ENCODE measurements around the gene INTS6. TPM values are rescaled to one million over a fixed set of nuclear protein-coding genes. Genes with fewer than 3 reads are reported as not detected.

The INTS6 gene
- total RNA-seq, 2 donors from 2014 or later, result 40.0 to 53.1 TPM

- DNase-seq, result no peak
- Histone ChIP-seq H3K36me3 (replicated peaks in 1 of 2; ENCODE audit: insufficient read depth in 1 of 2, low read depth in 2 of 2) (peaks cover 0 to 24% of the 10 kb centered on the region in 2 donors), H3K27me3 (no peaks in the 10 kb centered on the region), H3K27ac (no peak overlapping the region), H3K9me3 (no peaks in the 10 kb centered on the region), H3K4me1 (no peaks in the 10 kb centered on the region), H3K4me3 (no peak overlapping the region)
- peak; percentile 30 for ATAC-seq
- TF ChIP-seq, protein P1, sequence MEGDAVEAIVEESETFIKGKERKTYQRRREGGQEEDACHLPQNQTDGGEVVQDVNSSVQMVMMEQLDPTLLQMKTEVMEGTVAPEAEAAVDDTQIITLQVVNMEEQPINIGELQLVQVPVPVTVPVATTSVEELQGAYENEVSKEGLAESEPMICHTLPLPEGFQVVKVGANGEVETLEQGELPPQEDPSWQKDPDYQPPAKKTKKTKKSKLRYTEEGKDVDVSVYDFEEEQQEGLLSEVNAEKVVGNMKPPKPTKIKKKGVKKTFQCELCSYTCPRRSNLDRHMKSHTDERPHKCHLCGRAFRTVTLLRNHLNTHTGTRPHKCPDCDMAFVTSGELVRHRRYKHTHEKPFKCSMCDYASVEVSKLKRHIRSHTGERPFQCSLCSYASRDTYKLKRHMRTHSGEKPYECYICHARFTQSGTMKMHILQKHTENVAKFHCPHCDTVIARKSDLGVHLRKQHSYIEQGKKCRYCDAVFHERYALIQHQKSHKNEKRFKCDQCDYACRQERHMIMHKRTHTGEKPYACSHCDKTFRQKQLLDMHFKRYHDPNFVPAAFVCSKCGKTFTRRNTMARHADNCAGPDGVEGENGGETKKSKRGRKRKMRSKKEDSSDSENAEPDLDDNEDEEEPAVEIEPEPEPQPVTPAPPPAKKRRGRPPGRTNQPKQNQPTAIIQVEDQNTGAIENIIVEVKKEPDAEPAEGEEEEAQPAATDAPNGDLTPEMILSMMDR (IDR thresholded peaks at IDR 0.05), result no peak
- no peak for TF ChIP-seq POLR2A (IDR thresholded peaks at IDR 0.05)
- intact Hi-C loops (cut with DNase I), result no loop called here
- 78 to 80% methylated on average over 2 of the region's 2 CpGs for WGBS, 2 donors
Observed at GRCh38 chr13:51370116-51370515, 82.7 kb downstream of the INTS6 start.

DNA sequence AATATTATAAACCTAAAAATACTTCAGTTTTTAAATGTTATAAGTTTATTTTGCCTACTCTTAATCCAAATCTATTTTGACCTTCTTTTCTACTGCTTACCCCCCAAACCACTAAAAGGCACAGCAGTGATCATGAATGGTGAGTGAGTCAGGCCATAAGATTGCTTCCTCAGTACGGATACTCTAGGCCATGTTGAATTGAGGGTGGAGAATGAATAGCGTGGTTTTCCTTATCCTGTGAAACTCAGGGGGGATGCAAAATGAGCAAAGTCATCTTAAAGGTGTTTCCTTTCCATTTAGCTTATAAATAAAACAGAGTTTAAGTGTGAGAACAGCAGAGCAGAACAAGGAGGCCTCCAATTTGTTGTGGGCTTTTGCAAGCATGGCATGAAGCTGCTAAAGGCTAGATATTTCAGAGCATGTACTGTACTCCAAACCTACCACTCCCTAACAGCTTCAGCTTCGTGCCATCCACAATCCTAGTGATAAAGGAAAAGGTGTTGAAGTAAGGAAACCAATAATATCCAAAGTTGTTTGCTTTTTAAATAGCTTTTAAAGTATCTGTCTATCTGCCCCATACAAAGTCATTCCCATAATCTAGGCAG is 88.3 kb downstream of the INTS6 start:
- intact Hi-C loops (cut with DNase I), result no loop called here

DNA sequence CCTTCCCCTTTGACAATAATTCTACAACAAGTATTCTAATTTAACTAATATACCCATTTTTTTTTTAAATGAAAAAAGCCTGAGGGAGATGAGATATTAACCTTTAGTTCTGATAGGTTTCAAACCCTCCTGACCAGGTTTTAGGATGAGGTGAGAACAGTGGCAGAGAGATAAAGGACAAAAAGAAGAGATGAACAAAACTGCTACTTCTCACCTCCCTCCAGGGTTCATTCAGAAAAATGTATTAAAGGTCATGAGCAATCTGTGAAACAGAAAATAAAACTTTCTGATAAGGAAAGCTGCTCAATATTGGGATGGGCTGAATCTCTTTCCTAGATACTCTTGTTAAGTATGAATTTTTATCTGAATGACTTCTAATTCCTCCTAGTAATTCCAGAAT is 89.2 kb downstream of the INTS6 start:
- TF ChIP-seq, protein P1 (IDR thresholded peaks at IDR 0.05), result no peak
- no peak for TF ChIP-seq POLR2A (IDR thresholded peaks at IDR 0.05)
- Histone ChIP-seq H3K4me1 (peaks cover 7% of the 10 kb centered on the region), H3K27me3 (no peaks in the 10 kb centered on the region), H3K27ac (no peak overlapping the region), H3K9me3 (no peaks in the 10 kb centered on the region), H3K4me3 (no peak overlapping the region), H3K36me3 (replicated peaks in 1 of 2; ENCODE audit: insufficient read depth in 1 of 2, low read depth in 2 of 2) (peaks cover 8 to 13% of the 10 kb centered on the region in 2 donors)
- ATAC-seq (no peak), DNase-seq (no peak)
- intact Hi-C loops (cut with DNase I), result no loop called here

More for the DNA sequence above, 88.3 kb downstream of the INTS6 start:
- DNase-seq (no peak), ATAC-seq (no peak)
- H3K9me3 ChIP-seq, result no peaks in the 10 kb centered on the region
- H3K27ac ChIP-seq, result no peak overlapping the region
- TF ChIP-seq POLR2A (IDR thresholded peaks at IDR 0.05), result no peak
- TF ChIP-seq, protein P1 (IDR thresholded peaks at IDR 0.05), result no peak
- WGBS, 2 donors, result 76 to 90% methylated on average over 3 of the region's 3 CpGs
- no peak overlapping the region for H3K4me3 ChIP-seq
- peaks cover 8 to 14% of the 10 kb centered on the region in 2 donors for H3K36me3 ChIP-seq (replicated peaks in 1 of 2; ENCODE audit: insufficient read depth in 1 of 2, low read depth in 2 of 2)
- H3K27me3 ChIP-seq, result no peaks in the 10 kb centered on the region
- H3K4me1 ChIP-seq, result peaks cover 7% of the 10 kb centered on the region

- Histone ChIP-seq H3K4me1 (peaks cover 7% of the 10 kb centered on the region), H3K9me3 (no peaks in the 10 kb centered on the region), H3K36me3 (replicated peaks in 1 of 2; ENCODE audit: insufficient read depth in 1 of 2, low read depth in 2 of 2) (peaks cover 8 to 11% of the 10 kb centered on the region in 2 donors), H3K4me3 (no peak overlapping the region), H3K27me3 (no peaks in the 10 kb centered on the region), H3K27ac (no peak overlapping the region)
- intact Hi-C loops (cut with DNase I), result no loop called here
- TF ChIP-seq, protein P1 (IDR thresholded peaks at IDR 0.05), result no peak
- TF ChIP-seq POLR2A (IDR thresholded peaks at IDR 0.05), result no peak
- ATAC-seq (no peak), DNase-seq (no peak)
Observed at GRCh38 chr13:51361106-51361505, 91.7 kb downstream of the INTS6 start.

GRCh38 chr13:51360489-51360888 is 92.3 kb downstream of the INTS6 start:
- Histone ChIP-seq H3K27me3 (no peaks in the 10 kb centered on the region), H3K9me3 (no peaks in the 10 kb centered on the region), H3K27ac (no peak overlapping the region), H3K36me3 (replicated peaks in 1 of 2; ENCODE audit: insufficient read depth in 1 of 2, low read depth in 2 of 2) (peaks cover 8 to 11% of the 10 kb centered on the region in 2 donors), H3K4me3 (no peak overlapping the region), H3K4me1 (peaks cover 7% of the 10 kb centered on the region)
- 82 to 84% methylated on average over 1 of the region's 1 CpG for WGBS, 2 donors
- ATAC-seq (peak; percentile 60), DNase-seq (no peak)
- intact Hi-C loops (cut with DNase I), result no loop called here
- TF ChIP-seq, protein P1 (IDR thresholded peaks at IDR 0.05), result no peak
- TF ChIP-seq POLR2A (IDR thresholded peaks at IDR 0.05), result no peak
